Measurements from ENCODE around the gene KLK12. TPM values are rescaled to one million over a fixed set of nuclear protein-coding genes. Genes with fewer than 3 reads are reported as not detected.

The KLK12 gene
- total RNA-seq, 1 donor from 2014 or later, result not detected

DNA sequence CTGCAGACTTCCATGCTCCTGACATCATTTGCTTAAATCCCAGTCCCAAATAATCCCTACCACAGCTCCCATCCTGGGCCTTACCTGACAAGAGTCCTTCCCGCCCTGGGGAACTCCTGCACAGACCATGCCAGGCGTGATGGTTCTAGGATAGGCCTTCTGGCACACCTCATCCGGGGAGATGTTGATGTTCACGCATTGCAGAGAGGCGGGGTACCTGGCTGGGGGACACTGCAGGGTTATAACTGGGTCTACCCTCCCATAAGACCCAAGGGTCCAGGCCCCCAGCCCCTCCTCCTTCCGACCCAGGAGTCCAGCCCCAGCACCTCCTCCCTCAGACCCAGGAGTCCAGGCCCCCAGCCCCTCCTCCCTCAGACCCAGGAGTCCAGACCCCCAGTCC lies 43.9 kb upstream of the KLK12 start:
- no peak overlapping the region for H3K4me3 ChIP-seq (ENCODE audit: low read depth, low read length)
- no peak for DNase-seq (ENCODE audit: low read depth)
- TF ChIP-seq, protein P1, sequence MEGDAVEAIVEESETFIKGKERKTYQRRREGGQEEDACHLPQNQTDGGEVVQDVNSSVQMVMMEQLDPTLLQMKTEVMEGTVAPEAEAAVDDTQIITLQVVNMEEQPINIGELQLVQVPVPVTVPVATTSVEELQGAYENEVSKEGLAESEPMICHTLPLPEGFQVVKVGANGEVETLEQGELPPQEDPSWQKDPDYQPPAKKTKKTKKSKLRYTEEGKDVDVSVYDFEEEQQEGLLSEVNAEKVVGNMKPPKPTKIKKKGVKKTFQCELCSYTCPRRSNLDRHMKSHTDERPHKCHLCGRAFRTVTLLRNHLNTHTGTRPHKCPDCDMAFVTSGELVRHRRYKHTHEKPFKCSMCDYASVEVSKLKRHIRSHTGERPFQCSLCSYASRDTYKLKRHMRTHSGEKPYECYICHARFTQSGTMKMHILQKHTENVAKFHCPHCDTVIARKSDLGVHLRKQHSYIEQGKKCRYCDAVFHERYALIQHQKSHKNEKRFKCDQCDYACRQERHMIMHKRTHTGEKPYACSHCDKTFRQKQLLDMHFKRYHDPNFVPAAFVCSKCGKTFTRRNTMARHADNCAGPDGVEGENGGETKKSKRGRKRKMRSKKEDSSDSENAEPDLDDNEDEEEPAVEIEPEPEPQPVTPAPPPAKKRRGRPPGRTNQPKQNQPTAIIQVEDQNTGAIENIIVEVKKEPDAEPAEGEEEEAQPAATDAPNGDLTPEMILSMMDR (conservative IDR thresholded peaks at IDR 0.05; ENCODE audit: low read depth, low read length), result no peak

DNA sequence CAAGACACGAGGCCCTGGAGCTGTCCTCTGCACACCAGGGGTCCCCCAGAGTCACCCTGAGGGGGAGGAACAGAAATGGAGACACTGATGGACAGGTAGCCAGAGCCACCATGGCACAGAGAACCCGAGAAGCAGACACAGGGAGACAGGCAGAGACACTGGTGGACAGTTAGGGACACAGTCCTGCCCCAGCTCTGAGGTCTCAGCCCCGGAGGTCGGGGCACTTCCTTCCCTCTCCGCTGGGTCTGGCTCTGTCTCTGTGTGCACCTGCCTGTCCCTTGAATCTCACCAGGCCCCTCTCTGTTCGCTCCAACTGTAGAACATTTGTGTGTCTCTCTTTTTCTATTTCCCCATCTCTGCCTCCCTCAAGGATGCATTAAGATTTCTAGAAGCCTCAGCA lies 43.3 kb upstream of the KLK12 start:
- TF ChIP-seq, protein P1 (conservative IDR thresholded peaks at IDR 0.05; ENCODE audit: low read depth, low read length), result no peak
- no peak overlapping the region for H3K4me3 ChIP-seq (ENCODE audit: low read depth, low read length)
- no peak for DNase-seq (ENCODE audit: low read depth)

DNA sequence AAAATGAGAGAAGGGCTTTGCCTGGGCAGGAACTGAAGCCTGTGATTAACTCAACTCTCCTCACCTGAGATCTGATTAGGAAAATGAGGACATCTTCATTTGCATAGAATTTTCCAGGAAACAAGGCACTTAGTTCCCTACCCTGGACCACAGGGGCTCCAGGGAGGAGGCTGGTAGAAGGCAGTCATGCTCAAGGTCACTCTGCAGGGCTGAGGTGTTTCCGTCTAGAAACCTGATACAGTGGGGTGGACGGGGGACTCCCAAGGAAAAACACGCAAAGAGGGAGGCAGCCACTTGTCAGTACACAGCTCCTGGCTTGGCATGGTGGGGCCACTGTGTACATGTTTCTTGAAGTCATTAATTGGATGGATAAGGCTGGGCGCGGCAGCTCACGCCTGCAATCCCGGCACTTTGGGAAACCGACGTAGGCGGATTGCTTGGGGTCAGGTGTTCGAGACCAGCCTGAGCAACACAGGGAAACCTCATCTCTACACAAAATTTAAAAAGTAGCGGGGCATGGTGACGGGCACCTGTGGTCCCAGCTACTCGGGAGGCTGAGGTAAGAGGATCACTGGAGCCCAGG lies 41.9 kb upstream of the KLK12 start:
- no peak overlapping the region for H3K4me3 ChIP-seq (ENCODE audit: low read depth, low read length)
- DNase-seq (ENCODE audit: low read depth), result no peak
- TF ChIP-seq, protein P1 (conservative IDR thresholded peaks at IDR 0.05; ENCODE audit: low read depth, low read length), result no peak

DNA sequence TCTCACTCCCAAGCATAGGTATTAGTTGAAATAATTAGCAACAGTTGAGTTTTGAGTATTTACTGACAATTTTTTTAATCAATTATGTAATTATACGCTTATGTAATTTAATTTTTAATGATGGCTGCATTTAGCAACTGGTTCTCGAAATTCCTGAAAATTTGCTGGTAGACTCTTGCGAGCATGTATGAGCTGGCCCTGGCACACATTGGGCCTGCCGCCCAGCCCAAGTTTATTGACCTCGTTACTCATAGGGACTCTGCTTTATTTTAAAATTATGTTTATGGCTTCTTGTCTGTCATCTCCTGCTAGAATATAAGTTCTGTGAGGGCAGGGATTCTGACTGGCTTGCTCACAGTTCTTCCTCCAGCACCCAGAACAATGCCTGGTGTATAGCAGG lies 41.2 kb upstream of the KLK12 start:
- H3K4me3 ChIP-seq (ENCODE audit: low read depth, low read length), result no peak overlapping the region
- no peak for DNase-seq (ENCODE audit: low read depth)
- TF ChIP-seq, protein P1 (conservative IDR thresholded peaks at IDR 0.05; ENCODE audit: low read depth, low read length), result no peak

DNA sequence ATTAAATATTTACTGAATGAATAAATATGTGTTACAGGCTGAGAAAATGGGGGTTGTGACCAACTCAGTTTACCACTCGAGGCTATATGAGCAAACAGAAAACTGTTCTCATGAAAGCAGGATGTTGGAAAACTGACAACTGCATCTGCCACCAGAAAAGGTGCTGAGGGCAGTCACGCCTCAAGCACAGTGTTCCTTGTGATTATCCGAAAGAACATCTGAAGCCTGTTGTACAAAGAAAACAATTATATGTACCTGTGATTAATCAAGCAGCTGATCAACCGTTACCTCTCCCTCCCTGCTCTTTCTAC lies 36.2 kb upstream of the KLK12 start:
- H3K4me3 ChIP-seq (ENCODE audit: low read depth, low read length), result no peak overlapping the region
- TF ChIP-seq, protein P1 (conservative IDR thresholded peaks at IDR 0.05; ENCODE audit: low read depth, low read length), result no peak
- no peak for DNase-seq (ENCODE audit: low read depth)

DNA sequence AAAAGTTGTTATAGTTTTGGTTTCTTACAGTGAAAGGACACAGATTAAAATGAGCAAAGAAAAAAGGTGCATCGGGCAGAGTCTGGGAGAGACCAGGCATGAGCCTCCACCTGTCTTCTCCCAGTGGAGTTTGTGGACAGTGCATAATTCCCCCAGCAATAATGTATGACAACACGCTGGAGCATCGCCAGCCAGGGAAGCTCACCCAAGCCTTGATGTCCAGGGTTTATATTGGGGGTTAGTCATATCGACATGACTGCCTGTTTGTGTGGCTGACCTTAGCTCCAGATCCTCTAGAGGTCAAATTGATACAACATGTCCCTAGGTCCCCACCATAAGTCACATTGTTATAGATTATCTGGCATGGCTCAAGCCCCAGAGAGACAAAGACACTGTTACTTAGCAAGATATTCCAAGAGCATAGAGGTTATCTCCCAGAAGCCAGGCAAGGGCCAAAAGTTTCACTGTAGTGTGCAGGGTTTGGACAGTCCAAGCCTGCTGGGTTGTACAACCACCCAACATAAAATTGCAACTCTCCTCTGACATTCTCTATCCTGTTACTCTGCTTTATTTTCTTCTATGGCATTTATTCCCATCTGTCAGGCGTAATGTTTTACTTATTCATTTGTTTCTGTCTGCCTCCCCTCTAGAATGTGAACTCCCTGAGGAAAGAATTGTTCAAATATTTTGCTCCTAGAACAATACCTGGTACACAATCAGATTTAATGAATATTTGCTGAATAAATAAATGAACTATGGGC lies 35.7 kb upstream of the KLK12 start:
- TF ChIP-seq, protein P1 (conservative IDR thresholded peaks at IDR 0.05; ENCODE audit: low read depth, low read length), result no peak
- H3K4me3 ChIP-seq (ENCODE audit: low read depth, low read length), result no peak overlapping the region
- DNase-seq (ENCODE audit: low read depth), result no peak

All from epithelial cell of proximal tubule (primary cell).